ENCODE results near the gene TTC7B.

DNA sequence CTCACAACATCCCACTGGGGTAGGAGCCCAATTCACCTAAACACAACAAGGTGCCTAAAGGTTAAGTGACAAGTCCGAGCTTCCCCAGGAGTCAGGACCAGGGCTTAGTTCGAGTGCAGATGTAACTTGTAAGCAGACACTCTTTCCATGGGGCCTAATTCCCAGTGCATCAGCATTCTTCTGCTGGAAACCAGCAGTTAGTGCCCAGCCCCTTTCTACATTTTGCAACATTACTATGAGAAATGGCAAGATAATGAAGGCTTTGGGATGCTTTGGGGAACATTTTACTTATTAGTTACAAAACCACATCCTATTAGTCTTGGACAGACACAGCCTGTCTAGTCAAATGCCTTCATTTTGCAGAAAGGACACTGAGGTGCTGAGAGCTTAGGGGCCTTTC is 239.6 kb downstream of the TTC7B start:
- TF ChIP-seq, protein P1, sequence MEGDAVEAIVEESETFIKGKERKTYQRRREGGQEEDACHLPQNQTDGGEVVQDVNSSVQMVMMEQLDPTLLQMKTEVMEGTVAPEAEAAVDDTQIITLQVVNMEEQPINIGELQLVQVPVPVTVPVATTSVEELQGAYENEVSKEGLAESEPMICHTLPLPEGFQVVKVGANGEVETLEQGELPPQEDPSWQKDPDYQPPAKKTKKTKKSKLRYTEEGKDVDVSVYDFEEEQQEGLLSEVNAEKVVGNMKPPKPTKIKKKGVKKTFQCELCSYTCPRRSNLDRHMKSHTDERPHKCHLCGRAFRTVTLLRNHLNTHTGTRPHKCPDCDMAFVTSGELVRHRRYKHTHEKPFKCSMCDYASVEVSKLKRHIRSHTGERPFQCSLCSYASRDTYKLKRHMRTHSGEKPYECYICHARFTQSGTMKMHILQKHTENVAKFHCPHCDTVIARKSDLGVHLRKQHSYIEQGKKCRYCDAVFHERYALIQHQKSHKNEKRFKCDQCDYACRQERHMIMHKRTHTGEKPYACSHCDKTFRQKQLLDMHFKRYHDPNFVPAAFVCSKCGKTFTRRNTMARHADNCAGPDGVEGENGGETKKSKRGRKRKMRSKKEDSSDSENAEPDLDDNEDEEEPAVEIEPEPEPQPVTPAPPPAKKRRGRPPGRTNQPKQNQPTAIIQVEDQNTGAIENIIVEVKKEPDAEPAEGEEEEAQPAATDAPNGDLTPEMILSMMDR (IDR thresholded peaks at IDR 0.05 in 4 of 5, conservative IDR thresholded peaks at IDR 0.05 in 1 of 5): no peak
- TF ChIP-seq POLR2A (IDR thresholded peaks at IDR 0.05): no peak

All from gastrocnemius medialis (tissue), 4 donors.